Measurements from ENCODE around the gene CCNC.
"Not testable (repeated sequence)": the region's sequence is repeated elsewhere in the genome, so short reads cannot be mapped to it uniquely, and the experiment has no call there.

CCNC gene

DNA sequence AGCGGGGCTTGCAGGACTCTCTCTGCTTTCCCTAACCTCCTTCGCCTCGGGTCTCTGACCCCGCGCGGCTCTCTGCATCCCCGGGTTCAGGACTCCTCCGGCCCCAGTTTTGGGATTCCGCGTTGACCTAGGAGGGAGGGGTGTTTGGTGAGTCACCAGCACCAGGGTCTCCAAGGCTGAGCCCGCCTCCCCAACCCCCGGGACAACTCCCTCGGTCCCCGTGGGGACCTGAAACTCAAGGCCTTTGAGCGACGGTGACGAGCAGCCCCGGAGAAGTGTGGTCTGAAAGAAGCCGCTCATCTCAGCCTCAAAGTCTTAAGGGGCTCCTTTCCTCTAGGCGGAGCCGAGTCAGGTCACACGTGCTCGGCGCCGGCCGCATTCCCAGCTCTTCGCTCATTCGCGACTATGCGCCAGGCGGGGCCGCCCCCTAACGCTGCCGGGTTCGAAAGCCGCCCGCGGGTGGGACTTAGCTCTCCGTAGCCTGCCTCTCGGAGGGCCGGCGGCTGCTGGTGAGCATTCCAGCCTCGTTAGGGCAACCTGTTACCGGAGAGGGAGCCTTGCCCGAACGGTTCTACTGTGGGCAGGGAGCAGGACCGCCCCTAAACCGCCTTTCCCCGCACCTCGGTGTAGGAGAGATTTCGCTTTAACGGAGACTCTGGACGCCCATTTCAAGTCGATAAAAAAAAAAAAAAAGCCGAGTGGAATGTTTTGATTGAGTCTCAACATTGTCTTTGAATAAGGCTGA is 35.1 kb upstream of the CCNC start:
- no peak for DNase-seq (ENCODE audit: low read depth in 2 of 2, low spot score in 1 of 2)

- no peak for DNase-seq (ENCODE audit: low read depth in 2 of 2, low spot score in 1 of 2)
Observed at GRCh38 chr6:99602520-99603420, 34.3 kb upstream of the CCNC start.

- not testable (repeated sequence) for DNase-seq (ENCODE audit: low read depth in 2 of 2, low spot score in 1 of 2)
Observed at GRCh38 chr6:99594696-99595095, 26.2 kb upstream of the CCNC start.

DNA sequence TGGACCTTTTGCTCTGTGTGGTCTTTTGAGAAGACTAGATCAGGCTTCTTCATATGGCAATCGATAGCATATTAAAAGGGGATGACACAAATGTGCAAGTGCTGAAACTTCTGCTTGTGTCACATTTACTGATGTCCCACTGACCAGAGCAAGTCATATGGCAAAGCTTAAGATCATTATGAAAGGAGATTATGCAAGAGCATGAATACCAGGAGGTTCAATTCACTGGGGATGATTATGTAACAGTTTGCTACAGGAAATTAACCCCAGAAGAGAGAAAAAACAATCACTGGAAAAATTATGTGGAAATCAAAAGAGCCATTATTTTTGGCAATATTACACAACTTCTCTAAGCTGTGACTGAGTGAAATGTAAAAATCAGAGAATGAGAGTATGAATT is 24.4 kb upstream of the CCNC start:
- DNase-seq (ENCODE audit: low read depth in 2 of 2, low spot score in 1 of 2): no peak

DNA sequence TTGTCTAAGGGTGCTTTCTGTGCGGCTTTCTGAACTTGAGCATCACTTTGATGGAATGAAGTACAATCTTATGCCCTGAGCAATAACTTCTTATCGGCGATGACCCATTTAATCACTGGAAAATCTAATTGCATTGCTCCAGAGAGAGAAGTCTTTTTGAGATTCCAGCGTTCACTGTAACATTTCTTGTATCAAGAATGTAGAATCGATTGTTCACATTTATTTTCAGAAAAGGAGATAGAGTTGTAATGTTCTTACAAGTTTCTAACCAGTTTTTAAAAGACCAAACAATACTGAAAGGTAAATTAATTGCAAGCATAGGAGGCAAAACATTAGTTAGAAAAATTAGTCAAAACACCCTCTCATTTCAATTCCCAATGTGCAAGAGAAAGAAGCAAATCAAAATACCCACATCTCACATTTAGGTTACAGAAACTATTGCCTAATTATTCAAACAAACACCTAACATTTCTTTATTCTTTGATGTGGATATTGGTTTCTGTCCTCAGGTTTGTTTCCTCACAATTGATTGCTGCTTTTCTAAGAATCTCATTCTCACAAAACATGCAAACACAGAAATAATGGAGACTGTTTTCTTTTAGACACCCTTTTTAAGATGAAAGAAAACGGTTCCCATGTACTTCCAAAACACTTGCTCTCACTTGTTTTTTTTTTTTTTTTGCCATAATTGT is 23.4 kb upstream of the CCNC start:
- DNase-seq (ENCODE audit: low read depth in 2 of 2, low spot score in 1 of 2): no peak

DNA sequence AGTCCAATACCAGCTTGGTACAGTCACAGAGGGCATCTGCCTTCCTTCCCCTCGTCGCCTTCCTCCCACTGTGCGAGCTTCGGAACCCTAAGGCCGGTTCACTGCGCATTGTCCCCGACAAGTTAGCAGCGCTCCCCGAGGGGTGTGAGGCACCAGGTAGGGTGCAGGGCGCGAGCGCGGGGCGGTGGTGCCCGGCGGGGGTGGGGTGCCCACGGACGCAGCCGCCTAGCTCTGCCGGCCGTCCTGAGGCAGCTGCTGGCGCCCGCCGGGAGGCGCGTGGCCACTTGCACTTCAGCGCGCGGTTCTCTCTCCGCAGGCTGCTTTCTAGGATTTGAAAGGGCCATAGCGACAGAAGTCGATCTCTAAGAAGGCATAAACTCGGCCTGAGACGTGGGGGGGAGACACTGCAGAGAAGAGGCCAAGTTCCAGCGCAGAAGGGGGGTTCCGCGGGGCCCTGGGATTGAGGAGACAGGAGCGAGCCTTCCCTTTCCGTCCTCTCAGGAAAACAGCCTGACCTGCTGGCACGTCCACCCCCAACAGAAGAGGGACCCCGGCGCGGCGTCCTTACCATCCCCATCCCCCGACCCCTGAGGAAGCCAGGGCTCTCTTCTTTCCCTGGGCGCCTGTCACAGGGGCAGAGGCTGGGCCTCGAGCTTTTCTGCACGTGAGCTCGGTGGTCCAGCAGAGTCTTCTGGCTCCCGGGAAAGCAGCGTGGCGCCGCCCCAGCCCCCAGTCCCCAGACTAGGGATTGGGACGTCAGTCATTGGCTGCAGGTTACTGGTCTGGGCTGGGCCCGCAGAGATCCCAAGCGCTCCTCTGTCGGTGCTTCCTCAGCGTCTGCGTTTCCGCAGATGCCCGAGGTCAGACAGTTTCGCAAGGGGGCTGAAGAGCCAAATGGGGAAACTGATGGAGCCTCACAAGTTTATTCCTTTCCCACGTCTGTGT is 22.5 kb upstream of the CCNC start:
- DNase-seq (ENCODE audit: low read depth in 2 of 2, low spot score in 1 of 2): no peak

DNA sequence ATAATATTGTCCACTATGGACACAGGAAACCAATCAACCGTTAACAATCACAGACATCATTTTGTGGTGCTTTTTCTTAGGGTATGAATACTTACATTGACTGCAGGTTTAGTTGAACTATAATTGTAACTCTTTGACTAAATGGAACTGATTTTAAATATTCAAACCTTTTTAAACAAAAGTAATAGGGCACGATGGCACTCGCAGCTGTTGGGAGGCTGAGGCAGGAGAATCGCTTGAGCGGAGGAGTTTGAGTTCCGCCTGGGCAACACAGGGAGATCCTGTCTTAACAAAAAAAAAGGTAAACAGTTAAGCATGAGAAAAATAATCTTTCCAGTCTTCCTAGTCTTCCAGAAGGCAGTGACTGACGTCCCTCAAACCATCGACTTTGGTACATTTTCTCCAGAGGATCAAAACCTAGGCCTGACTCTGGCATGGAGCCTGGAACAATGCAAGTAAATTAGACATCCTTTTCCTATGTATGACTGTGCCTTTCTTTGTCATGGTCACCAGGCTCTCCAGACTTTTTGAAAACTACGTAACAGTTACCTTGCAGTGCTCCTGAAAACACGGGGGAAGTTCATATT is 21.5 kb upstream of the CCNC start:
- no peak for DNase-seq (ENCODE audit: low read depth in 2 of 2, low spot score in 1 of 2)

DNA sequence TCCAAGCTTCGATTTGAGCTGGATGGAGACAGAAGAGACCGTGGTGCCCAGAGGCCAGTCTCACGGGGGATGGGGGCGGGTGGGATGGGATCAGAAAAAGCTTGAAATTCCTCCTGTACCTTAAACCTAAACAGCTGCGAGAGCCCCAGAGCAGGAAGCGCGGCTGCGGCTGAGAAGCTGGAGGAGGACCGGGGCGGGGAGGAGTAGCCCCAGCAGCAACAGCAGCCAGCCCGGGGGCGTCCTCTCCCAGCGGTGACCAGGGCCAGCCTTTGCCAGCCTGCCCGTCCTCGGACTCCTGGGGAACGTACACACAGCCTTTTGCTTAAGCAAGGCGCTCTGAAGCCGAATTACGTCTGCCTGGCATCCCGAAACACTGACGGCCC is 20.8 kb upstream of the CCNC start:
- no peak for DNase-seq (ENCODE audit: low read depth in 2 of 2, low spot score in 1 of 2)

DNA sequence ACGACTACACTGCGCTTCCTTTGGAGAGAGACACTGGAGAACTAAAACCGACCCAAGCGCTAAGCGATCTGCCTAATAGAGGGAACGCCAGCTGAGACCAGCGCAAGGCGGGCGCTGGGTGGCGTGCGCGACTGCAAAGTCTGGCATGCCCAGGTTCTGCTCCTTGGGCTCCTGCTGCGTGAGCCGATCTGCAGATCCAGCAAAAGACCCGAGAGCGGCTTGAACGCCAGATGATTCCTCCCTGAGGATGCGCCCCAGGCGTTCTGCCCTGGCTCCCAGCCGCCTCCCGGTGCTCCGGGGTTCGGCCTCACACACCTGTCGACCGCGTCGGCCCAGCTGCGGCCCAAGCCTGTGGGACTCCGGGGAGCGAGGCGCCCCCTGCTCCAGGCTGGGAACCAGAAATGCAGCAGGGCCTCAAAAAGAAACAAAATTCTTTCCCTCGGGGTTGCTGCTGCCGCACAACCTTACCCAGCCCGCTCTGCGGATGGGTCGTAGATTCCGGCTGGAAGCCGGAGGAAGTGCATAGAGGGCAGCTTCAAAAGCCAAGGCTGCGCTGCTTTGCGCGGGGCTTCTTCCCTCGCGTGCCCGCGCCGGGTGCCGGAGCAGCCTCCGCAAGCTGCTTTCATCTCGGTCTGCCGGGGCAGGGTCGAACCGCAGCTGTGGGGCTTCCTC is 20.3 kb upstream of the CCNC start:
- no peak for DNase-seq (ENCODE audit: low read depth in 2 of 2, low spot score in 1 of 2)

GRCh38 chr6:99587792-99588191 is 19.3 kb upstream of the CCNC start:
- no peak for DNase-seq (ENCODE audit: low read depth in 2 of 2, low spot score in 1 of 2)

DNA sequence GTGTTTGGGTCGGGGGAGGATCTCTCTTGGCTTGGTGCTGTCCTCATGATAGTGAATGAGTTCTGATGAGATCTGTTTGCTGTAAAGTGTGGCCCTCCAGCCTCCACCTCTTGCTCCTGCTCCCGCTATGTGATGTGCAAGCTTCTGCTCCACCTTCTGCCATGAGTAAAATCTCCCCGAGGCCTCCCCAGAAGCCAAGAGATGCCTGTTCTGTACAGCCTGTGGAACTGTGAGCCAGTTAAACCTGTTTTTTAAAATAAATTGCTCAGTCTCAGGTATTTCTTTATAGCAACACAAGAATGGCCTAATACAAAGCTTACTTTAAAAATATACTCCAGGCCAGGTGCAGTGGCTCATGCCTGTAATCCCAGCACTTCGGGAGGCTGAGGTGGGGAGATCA is 11.3 kb upstream of the CCNC start:
- DNase-seq (ENCODE audit: low read depth in 2 of 2, low spot score in 1 of 2): no peak

DNA sequence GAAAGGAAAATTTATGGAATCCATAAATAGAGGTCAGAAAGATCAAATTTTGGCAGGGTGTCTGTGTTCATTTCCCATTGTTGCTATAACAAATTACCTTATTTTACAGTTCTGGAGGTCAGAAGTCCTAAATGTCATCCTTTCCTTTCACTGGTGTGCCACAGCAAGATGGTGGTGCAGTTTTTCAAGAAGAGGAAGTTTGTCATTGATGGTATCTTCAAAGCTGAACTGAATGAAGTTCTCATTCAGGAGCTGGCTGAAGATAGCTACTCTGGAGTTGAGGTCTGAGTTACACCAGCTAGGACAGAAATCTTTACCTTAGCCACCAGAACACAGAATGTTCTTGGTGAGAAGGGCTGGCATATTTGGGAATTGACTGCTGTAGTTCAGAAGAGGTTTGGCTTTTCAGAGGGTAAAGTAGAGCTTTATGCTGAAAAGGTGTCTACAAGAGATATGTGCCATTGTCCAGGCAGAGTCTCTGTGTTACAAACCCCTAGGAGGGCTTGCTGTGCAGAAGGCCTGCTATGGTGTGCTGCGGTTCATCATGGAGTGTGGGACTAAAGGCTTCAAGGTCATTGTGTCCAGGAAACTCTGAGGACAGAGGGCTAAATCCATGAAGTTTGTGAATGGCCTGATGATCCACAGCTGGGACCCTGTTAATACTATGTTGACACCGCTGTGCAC is 7.2 kb upstream of the CCNC start:
- no peak for DNase-seq (ENCODE audit: low read depth in 2 of 2, low spot score in 1 of 2)

- no peak for DNase-seq (ENCODE audit: low read depth in 2 of 2, low spot score in 1 of 2)
Observed at GRCh38 chr6:99573980-99574617, 5.6 kb upstream of the CCNC start.

DNA sequence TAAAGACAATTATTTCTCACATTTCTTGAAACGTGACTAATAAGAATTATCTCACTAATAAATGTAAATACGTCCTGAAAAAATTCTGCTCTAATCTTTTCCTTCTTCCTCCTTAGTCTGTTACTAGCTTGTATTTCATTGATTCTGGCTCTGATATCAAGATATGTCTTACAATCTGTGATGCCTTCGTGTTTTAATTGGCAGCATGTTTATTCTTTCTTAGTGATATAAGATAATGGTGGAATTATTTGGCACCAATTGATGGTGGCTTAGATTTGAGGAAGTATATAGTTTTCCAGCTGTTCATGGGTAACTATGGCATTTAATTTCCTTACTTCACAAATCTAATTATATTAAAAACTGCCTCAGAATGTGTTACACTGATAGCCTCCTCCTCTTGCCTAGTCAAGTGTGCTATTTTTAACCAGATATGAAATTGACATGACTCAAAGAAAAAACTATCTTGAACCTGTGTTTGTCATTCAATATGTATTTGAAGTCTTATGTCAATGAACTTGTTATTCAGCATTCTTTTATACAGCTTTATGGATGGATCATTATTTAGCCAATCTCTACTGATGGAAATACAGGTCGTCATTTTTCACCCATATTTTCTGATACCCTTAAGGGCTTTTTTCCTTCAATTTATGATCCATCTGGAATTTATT is 5.3 kb downstream of the CCNC start:
- no peak for DNase-seq (ENCODE audit: low read depth in 2 of 2, low spot score in 1 of 2)

GRCh38 chr6:99560668-99561067 is 7.8 kb downstream of the CCNC start:
- DNase-seq (ENCODE audit: low read depth in 2 of 2, low spot score in 1 of 2): no peak

GRCh38 chr6:99559057-99559456 is 9.4 kb downstream of the CCNC start:
- DNase-seq (ENCODE audit: low read depth in 2 of 2, low spot score in 1 of 2): no peak

DNA sequence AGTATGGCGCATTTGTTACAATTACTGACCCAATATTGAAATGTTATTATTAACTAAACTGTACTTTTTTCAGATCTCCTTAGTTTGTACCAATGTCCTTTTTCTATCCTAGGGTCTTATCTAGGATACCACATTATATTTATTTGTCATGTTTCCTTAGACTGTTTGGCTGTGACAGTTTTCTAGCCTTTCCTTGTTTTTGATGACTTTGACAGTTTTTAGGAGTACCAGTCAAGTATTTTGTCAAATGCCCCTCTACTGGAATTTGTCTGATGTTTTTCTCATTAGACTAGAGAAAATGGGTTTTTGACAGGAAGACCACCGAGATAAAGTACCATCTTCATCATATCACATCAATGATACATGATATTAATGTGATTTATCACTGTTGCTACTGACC is 14.6 kb downstream of the CCNC start:
- no peak for DNase-seq (ENCODE audit: low read depth in 2 of 2, low spot score in 1 of 2)

DNA sequence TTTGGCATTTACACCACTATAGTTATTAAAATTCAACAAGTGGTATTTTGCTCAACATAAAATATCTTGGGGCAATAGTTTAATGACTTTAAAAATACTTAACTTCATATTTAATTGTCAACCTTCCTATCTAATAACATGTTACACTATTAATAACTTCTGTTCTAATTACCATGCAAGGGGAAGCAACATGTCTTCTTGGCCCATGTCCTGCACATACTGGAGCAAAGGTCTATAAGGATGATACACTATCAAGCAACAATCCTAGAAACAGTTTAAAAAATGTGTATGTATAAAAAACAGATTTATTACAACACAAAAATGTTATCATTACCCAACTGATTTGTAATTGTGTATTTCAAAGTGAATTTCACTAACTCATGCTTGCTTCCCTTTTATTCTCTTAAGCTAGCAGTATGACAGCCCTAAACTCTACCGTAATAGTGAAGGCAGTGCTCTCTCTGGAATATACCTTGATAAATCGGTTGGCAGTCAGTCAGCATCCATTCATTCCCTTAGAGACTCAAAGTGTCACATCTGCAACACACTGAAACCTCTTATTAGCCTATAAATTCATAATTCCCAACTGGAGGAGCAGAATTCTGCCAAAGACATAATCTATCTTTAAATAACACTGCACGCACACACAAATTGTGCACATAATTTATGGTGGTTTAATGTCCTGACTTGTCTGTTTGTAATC is 18.3 kb downstream of the CCNC start:
- no peak for DNase-seq (ENCODE audit: low read depth in 2 of 2, low spot score in 1 of 2)
